ENCODE measurements around the gene CACNA1C.

Gene CACNA1C

GRCh38 chr12:2172491-2173214, 119.9 kb downstream of the CACNA1C start:
- no peak for ATAC-seq

DNA sequence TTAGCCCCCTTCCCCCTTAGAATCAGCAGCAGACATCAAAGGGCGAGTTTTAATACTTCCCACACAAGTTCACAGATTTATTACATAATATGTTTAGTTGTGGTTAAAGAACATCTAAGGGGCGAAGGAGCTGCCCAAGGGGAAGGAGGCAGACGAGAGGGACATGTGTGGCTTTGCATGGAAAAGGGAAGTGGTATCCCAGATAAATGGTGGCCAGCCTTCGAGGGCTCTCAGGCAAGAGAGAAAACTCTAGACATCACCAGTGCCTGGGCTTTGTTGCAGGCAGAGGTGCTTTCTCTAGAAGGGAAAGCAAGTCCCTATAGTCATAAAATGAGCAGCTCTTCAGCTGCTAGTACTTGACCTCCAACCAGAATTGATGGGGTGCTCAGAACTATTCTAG, 121.2 kb downstream of the CACNA1C start:
- ATAC-seq, result no peak

- ATAC-seq, result no peak
Observed at GRCh38 chr12:2177003-2177402, 124.2 kb downstream of the CACNA1C start.

DNA sequence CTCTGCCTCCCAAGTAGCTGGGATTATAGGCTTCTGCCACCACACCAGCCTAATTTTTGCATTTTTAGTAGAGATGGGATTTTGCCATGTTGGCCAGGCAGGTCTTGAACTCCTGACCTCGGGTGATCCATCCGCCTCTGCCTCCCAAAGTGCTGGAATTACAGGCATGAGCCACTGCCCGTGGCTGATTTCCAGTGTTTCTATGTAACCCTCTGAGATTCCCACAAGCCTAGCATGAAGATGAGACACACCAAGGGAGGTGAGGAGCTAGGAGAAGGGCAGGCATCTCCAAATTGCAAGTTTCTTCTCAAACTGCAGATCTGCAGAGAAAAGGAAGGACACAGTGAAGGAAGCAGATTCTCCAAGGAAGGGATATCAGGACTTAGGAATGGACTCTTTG, 125.0 kb downstream of the CACNA1C start:
- no peak for ATAC-seq

GRCh38 chr12:2179058-2179457, 126.3 kb downstream of the CACNA1C start:
- ATAC-seq, result no peak

GRCh38 chr12:2179953-2180736, 127.4 kb downstream of the CACNA1C start:
- no peak for ATAC-seq

GRCh38 chr12:2180737-2181082, 127.9 kb downstream of the CACNA1C start:
- ATAC-seq, result no peak

DNA sequence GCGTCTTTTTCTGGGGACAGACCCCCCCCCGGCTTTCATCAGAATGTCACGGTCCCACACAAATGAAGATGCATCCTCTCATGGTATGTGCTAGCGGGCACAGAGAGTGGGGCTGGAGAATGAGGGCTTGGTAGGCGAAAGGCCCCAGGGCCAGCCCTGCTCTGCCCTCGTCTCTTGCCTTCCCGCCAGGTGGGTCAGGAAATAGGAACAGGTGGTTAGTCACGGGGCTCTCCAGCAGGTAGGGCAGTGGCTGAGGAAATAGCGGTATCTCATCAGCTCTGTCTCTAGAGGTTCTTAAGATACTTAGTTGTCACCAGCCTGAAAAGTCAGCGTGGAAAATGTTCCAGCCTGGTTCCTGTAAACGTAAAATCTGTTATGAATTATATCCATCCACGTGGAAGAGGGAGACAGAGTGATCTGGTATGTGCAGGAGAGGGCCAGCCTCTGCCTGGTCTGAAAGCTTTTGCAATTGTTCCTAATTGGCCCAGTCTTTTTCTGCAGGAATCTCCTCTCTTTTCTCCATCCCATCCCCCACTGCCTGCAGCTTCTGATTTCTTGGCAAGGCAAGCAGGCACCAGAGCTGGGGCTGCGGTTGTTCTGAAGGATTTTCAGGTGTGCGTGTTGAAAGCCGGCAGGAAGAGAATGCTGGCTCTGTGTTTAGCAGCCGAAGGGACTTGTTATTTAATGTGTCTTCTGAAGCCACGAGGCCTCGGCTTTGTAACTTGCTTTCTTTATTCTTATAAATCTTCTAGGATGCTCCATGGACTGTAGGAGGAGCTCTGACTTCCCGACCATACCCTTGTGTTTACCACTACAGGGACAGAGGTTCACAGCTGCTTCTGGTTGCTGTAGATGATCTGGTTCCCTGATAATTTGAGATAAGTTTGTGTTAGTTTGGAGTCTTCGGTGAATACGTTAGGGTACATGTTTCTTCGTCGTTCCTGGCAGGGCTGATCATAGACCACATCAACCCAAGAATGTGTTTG, 131.1 kb downstream of the CACNA1C start:
- no peak for ATAC-seq

DNA sequence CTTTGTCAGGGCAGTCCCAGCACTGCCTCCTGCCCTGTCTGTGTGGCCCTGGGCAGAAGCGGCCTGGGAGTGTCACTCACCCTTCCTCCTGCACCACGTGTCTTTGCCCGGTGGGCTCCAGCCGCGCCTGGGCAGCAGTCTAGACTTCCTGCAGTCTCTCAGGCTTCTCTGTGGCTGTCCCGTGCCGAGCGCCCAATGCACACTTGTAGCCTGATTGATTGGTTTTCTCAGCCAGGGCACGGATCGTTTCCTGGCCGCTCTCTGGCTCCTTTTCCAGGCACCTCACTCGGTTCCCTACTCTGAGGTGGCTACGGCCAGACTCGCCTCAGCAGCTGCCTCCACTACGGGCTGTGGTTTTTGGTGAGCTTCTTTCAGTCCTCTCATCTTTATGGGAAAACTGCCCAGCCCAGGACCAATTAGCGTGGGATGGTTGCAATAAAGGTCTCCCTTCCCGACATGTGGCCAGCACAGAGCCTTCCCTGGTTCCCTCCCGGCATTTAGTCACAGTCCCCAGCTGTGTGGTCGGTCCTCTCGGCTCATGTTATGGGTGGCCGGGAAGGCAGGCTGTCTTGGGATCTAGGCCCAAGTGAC, 133.1 kb downstream of the CACNA1C start:
- ATAC-seq, result no peak

DNA sequence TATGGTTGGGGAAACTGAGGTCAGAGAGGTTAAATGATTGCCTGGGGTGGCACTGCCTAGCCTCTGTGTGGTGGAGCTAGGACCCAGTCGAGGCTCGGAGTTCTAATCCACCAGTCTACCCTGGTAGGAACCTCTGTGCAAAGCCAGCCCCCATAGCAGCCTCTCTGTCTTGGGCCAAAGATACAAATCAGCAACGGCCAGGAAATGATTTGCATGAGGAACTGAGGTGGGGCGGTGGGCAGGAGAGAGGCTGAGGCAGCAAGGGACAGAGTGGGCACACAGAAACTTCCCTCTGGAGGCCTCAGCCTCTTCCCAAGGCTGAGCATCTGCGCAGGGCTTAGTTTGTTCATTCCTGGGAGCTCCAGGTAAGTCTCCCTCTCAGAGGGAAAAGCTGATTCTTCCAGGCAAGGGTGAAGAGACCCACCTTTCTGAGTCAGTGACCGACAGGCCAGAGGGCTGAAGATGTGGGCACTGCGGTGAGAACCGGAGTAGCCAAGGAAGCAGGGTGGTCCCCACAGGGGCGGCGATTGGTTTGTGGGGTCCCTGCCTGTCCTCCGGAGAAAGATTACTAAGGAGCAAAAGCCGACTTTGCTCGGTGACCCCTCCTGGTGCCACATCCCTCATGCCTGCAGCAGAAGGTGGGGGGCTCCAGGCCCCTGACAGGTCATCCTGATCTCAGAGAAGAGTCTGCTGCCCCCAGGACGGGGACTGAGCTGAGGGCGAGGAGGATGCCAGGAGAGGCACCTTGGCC, 134.6 kb downstream of the CACNA1C start:
- no peak for ATAC-seq

GRCh38 chr12:2190085-2190484, 137.3 kb downstream of the CACNA1C start:
- no peak for ATAC-seq

DNA sequence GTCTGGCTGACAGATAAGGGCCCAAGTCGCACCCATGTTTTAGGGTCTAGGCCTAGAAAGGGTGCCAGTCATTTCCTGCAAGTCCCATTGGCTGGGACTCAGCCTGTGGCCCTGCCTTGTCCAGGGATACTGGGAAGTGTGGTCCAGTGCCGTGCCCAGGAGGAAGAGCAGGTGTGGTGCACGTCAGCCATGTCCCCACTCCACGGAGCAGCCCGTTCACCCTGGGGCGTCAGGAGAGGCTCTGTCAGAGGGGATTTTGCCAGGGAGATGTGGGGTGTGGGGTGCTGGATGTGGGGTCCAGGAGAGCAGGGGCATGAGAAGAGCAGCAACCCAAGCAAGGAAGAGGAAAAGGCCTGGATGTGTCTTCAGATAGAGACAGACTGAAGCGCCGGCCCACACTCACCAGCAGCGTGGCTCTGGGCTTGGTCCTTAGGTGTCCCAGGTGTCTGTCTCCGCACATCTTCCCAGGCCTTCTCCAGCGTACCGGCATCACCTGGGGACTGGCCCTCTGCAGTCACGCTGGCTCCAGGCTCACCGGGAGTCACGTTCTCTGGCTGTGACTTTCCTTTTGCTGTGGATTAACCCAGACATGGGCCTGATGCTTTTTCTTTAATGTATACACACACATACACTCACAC, 138.2 kb downstream of the CACNA1C start:
- no peak for ATAC-seq

DNA sequence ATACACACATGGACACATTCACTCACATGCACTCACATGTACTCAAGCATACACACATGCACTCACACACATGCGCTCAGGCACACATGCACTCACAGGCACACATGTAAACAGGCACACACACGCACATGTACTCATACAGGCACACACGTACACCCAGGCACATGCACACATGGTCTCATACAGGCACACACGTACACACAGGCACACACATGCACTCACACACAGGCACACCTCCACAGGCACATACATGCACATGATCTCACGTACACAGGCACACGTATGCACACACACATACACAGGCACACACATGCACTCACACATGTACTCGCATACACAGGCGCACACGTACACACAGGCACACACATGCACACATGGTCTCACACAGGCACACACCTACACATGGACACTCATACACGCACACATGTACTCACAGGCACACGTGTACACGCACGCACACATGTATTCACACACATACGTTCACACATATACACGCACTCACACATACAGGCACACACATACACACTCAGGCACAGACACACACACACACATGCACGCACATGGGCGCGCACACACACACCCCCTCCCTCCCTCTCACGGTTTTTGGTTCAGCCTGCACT, 138.9 kb downstream of the CACNA1C start:
- ATAC-seq, result no peak

GRCh38 chr12:2192231-2192630, 139.4 kb downstream of the CACNA1C start:
- ATAC-seq, result no peak

DNA sequence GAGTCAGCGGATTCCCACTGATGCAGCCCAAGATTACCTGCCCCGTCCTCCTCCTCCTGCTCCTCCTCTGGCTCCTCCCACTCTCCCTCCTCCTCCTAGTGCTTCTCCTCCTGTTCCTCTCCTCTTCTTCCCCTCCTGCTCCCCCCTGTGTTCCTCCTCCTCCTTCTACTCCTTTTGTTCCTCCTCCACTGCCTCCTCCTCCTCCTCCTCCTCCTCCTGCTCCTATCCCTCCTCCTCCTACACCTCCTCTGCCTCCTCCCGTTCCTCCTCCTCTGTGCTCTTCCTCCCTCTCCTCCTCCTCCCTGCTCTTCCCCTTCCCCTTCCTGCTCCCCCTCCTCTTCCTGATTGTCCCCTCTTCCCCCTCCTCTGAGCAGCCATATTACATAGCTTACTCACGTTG, 141.3 kb downstream of the CACNA1C start:
- ATAC-seq, result no peak

GRCh38 chr12:2194571-2194970, 141.8 kb downstream of the CACNA1C start:
- no peak for ATAC-seq

DNA sequence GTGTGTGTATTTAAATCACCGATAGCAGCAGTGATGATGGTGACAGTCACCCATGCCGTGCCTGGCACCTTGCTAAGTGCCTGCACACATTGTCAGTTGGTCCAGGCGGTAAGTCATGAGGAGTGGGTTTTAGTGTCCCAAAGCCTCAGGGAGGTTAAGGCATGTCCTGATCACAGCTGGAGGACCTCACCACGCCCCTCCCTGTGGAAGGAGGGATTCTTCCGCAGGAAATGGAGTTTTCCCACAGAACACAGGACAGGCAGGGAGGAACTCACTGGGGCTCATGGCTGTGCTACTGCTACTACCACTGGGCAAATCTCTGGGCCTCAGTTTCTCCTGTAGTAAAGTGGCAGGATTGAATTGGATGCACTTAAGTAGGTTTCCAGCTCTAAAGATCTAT, 142.3 kb downstream of the CACNA1C start:
- no peak for ATAC-seq

DNA sequence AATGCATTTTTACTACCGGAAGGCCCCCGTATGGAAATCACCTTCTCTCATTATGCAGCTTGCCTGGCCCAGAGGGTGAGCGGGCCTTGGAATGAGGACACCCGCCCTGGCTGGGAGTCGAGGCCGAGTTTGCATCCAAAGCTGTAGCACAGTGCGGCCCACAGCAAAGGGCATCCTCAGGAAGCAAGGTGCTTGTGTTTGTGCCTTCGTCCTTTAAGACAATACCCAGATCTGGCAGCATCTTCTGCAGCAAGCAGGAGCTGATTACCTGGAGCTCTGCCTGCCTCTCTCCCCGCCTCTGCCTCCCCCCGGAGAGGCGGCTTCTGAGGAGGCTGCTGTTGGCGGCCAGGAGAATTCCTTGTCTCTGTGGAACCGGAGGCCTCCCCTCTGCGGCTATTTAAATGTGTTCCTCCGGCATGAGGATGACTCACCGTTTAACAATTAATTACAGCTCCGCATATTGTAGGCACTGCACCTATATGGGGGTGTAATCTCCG, 145.3 kb downstream of the CACNA1C start:
- ATAC-seq, result no peak

DNA sequence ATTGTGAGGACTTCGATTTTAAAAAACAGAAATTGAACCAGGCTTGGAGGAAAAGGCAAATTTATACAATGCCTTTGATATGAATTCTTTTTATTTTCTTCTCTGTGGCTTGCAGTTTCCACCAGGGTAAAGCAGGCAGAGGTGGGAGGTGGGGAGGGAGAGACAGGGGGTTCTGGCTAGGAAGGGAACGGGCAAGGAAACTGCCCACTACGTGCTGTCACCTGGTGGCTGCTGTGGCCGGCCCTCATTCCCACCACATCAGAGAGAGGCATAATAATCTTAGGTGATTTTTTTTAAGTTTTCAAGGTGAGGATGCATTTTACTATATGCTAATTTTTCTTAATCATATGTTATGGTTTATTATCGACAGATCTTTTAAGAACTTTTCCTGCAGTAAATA, 145.8 kb downstream of the CACNA1C start:
- ATAC-seq, result no peak

- no peak for ATAC-seq
Observed at GRCh38 chr12:2205996-2206395, 153.2 kb downstream of the CACNA1C start.
